GM12878 (cell line): Measurements from ENCODE around the gene AZU1. TPM values are rescaled to one million over a fixed set of nuclear protein-coding genes. Genes with fewer than 3 reads are reported as not detected.

Experiments used
- ATAC-seq: fragments of 200-7000 bp; cut with Tn5 transposase; 3 replicates; pipeline ENCODE4 v1.9.1; 2020; ENCODE audit warnings: mild to moderate bottlenecking, moderate library complexity
- BruUV-seq: library from RNA; stranded (reverse); fragments of 400-500 nt; replicated peaks from 2 replicates; lab custom pipeline; 2021; lab: Mats Ljungman, UMichigan
- CTCF ChIA-PET: fragments of 300-600 bp; sonication (Branson Sonifier 250); formaldehyde crosslinking; extraction: SDS; loops from one replicate; lab custom pipeline; 2021; ENCODE audit warnings: inconsistent platforms; lab: Yijun Ruan, JAX
- POLR2A ChIA-PET: fragments of 350-600 bp; formaldehyde crosslinking; extraction: SDS; loops from one replicate; lab custom pipeline; 2021; ENCODE audit warnings: inconsistent platforms; lab: Charles Lee
- RAD21 ChIA-PET: fragments of 300-600 bp; sonication (Branson Sonifier 250); formaldehyde crosslinking; loops from one replicate; lab custom pipeline; 2023; ENCODE audit warnings: antibody characterized with exemption; ENCODE audit not compliant: unreplicated experiment; lab: Charles Lee
- SMC1A ChIA-PET: fragments of 300-600 bp; sonication (Branson Sonifier 250); formaldehyde crosslinking; loops from one replicate; lab custom pipeline; 2023; ENCODE audit not compliant: unreplicated experiment, uncharacterized antibody; lab: Charles Lee
- DNase-seq: peaks from one replicate; pipeline ENCODE4 v3.0.0-alpha.2; 2011; ENCODE audit warnings: low read depth, low spot score
- FAIRE-seq: peaks from 3 replicates; lab custom pipeline; 2011; peaks lifted over from hg19 to GRCh38; lab: Jason Lieb, UNC
- H2AFZ ChIP-seq: 2 replicates; pipeline ENCODE4 v1.6.0; 2011; ENCODE audit warnings: low read depth, low read length, control low read depth; ENCODE audit not compliant: control insufficient read depth
- H3K27ac ChIP-seq: 2 replicates; pipeline ENCODE4 v1.5.1; 2011; ENCODE audit warnings: control low read depth; ENCODE audit not compliant: control insufficient read depth, insufficient read depth
- H3K27me3 ChIP-seq, 2 experiments: replicated peaks in 1 of 2; 2 replicates each; pipeline versions ENCODE4 v1.6.0 to v1.6.1; 2011; ENCODE audit warnings: low read length in 1 of 2; ENCODE audit not compliant: control insufficient read depth in 2 of 2, insufficient read depth in 2 of 2
- H3K36me3 ChIP-seq, 2 experiments: 2 replicates each; pipeline ENCODE4 v1.5.1; 2011; ENCODE audit warnings: low read length in 1 of 2; ENCODE audit not compliant: control insufficient read depth in 2 of 2, insufficient read depth in 2 of 2
- H3K4me1 ChIP-seq: 2 replicates; pipeline ENCODE4 v1.6.1; 2011; ENCODE audit warnings: mild to moderate bottlenecking, low read length, moderate library complexity, mixed read lengths; ENCODE audit not compliant: control insufficient read depth, insufficient read depth
- H3K4me2 ChIP-seq: 2 replicates; pipeline ENCODE4 v1.6.0; 2011; ENCODE audit warnings: control low read depth; ENCODE audit not compliant: control insufficient read depth, insufficient read depth
- H3K4me3 ChIP-seq: fragments of 200-600 bp; sonication (generic); 2 replicates; pipeline ENCODE4 v1.5.1; 2016
- H3K79me2 ChIP-seq: 2 replicates; pipeline ENCODE4 v1.6.0; 2011; ENCODE audit warnings: low read length; ENCODE audit not compliant: control insufficient read depth, insufficient read depth
- H3K9ac ChIP-seq: 2 replicates; pipeline ENCODE4 v1.8.0; 2011; ENCODE audit warnings: low read length, control low read depth, mixed read lengths; ENCODE audit not compliant: control insufficient read depth, insufficient read depth
- H3K9me3 ChIP-seq: replicated peaks from 3 replicates; pipeline ENCODE4 v1.5.1; 2011; ENCODE audit warnings: mild to moderate bottlenecking, low read length; ENCODE audit not compliant: control insufficient read depth, insufficient read depth
- H4K20me1 ChIP-seq: 2 replicates; pipeline ENCODE4 v1.6.0; 2011; ENCODE audit not compliant: control insufficient read depth, insufficient read depth
- BCL11A ChIP-seq: IDR thresholded peaks from 2 replicates; pipeline ENCODE4 v1.6.1; 2011; ENCODE audit warnings: low read depth, low read length
- GATAD2B ChIP-seq: fragments of 450-650 bp; conservative IDR thresholded peaks from 2 replicates; pipeline ENCODE4 v1.6.1; 2017; ENCODE audit warnings: low read depth, mild to moderate bottlenecking, moderate library complexity
- MTA3 ChIP-seq: IDR thresholded peaks from 2 replicates; pipeline ENCODE4 v1.6.1; 2012; ENCODE audit warnings: low read length, inconsistent platforms, borderline replicate concordance
- RAD51 ChIP-seq: fragments of 450-650 bp; IDR thresholded peaks from 2 replicates; pipeline ENCODE4 v1.6.1; 2016; ENCODE audit warnings: moderate library complexity, mild to moderate bottlenecking, inconsistent platforms
- RBBP5 ChIP-seq: fragments of 200-600 bp; sonication (generic); conservative IDR thresholded peaks from 2 replicates; pipeline ENCODE4 v1.6.1; 2016
- RELA ChIP-seq: fragments of 450-650 bp; IDR thresholded peaks from 2 replicates; pipeline ENCODE4 v1.8.0; 2014; ENCODE audit warnings: borderline replicate concordance; ENCODE audit not compliant: partially characterized antibody
- TCF7 ChIP-seq: IDR thresholded peaks from 2 replicates; pipeline ENCODE4 v1.6.1; 2014; ENCODE audit warnings: antibody characterized with exemption, borderline replicate concordance
- WGBS: methylation state at CpG from one replicate; pipeline ENCODE4 v1.1.6; 2016; ENCODE audit warnings: low lambda C conversion rate; ENCODE audit not compliant: insufficient replicate concordance, insufficient coverage; ENCODE audit errors: missing lambda C conversion rate; 5-methylcytosine and 5-hydroxymethylcytosine counted together
- in situ Hi-C: fragments of 300-500 bp; cut with MboI; formaldehyde crosslinking; loops from 9 replicates; pipeline ENCODE4 v1.14.3; 2018; ENCODE audit warnings: mixed read lengths
- intact Hi-C: fragments of 100-400 bp; cut with micrococcal nuclease; formaldehyde crosslinking; loops from one replicate; pipeline ENCODE4 v1.14.2; 2022; ENCODE audit not compliant: unreplicated experiment
- polyA plus RNA-seq, 11 experiments: library from polyadenylated mRNA; depleted of rRNA in 4 of 11; unstranded in 6 of 11; stranded (reverse) in 5 of 11; fragments of >200 nt; fragmentation: Nextera tagmentation in 4 of 11; fragmentation: Illumina TruSeq in 1 of 11; extraction: Ambion mirVana in 4 of 11; extraction: Trizol in 1 of 11; gene quantifications; 1 replicate in 1 of 11; 2 replicates in 10 of 11; pipeline versions ENCODE4 v1.2.1 to v1.2.3, GENCODE V29; 2011 to 2016; ENCODE audit warnings: inconsistent platforms in 2 of 11, missing spikeins in 2 of 11, low read depth in 1 of 11
- total RNA-seq, 4 experiments: library from RNA; depleted of rRNA in 3 of 4; stranded (reverse); fragments of >200 nt in 3 of 4; fragmentation: Illumina TruSeq in 1 of 4; extraction: Trizol in 1 of 4; gene quantifications; 2 replicates each; pipeline versions ENCODE4 v1.2.1 to v1.2.3, GENCODE V29; 2013 to 2021
- TF ChIP-seq, protein P1 (sequence below): fragments of 450-650 bp; IDR thresholded peaks from 2 replicates; pipeline ENCODE4 v1.6.1; 2017; ENCODE audit warnings: borderline replicate concordance

Gene AZU1
- total and polyA plus RNA-seq, 10 of the 15 experiments (the other 5 are each of a cell fraction or from before 2014, with no cell fraction given): not detected

DNA sequence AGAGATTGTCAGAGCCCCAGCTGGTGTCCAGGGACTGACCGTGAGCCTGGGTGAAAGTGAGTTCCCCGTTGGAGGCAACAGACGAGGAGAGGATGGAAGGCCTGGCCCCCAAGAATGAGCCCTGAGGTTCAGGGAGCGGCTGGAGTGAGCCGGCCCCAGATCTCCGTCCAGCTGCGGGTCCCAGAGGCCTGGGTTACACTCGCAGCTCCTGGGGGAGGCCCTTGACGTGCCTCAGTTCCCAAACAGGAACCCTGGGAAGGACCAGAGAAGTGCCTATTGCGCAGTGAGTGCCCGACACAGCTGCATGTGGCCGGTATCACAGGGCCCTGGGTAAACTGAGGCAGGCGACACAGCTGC lies 23.3 kb downstream of the AZU1 start:
- ATAC-seq (no peak), FAIRE-seq (no peak), DNase-seq (no peak)
- intact Hi-C loops (no loop called here), in situ Hi-C loops (no loop called here)
- H3K4me2 ChIP-seq: no peak overlapping the region
- ChIA-PET RAD21 (no interaction called here), SMC1A (no interaction called here), CTCF (interaction anchor here (0.9 kb wide), 1 partner anchor 12 kb away, joined by 4 read pairs; no protein-coding TSS in a partner anchor), POLR2A (interaction anchor here (1.1 kb wide), 1 partner anchor 43 kb away, joined by 3 read pairs; the partner anchor contains the start of gene RNU6-9)
- H3K36me3 ChIP-seq: no peaks in the 10 kb centered on the region
- no peak overlapping the region for H3K9ac ChIP-seq
- no peak for TF ChIP-seq GATAD2B
- TF ChIP-seq TCF7: no peak
- TF ChIP-seq RAD51: no peak
- TF ChIP-seq, protein P1, sequence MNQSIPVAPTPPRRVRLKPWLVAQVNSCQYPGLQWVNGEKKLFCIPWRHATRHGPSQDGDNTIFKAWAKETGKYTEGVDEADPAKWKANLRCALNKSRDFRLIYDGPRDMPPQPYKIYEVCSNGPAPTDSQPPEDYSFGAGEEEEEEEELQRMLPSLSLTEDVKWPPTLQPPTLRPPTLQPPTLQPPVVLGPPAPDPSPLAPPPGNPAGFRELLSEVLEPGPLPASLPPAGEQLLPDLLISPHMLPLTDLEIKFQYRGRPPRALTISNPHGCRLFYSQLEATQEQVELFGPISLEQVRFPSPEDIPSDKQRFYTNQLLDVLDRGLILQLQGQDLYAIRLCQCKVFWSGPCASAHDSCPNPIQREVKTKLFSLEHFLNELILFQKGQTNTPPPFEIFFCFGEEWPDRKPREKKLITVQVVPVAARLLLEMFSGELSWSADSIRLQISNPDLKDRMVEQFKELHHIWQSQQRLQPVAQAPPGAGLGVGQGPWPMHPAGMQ: no peak
- no peak for TF ChIP-seq RELA
- no peak for TF ChIP-seq BCL11A
- no peak for TF ChIP-seq MTA3
- no peak for TF ChIP-seq RBBP5
- H2AFZ ChIP-seq: no peak overlapping the region
- WGBS: 42% methylated on average over 12 of the region's 13 CpGs
- no TSS peak for BruUV-seq
- no peaks in the 10 kb centered on the region for H3K9me3 ChIP-seq
- H3K79me2 ChIP-seq: no peaks in the 10 kb centered on the region
- no peaks in the 10 kb centered on the region for H3K4me1 ChIP-seq
- H4K20me1 ChIP-seq: no peaks in the 10 kb centered on the region
- no peaks in the 10 kb centered on the region for H3K27me3 ChIP-seq
- H3K4me3 ChIP-seq: no peak overlapping the region
- no peak overlapping the region for H3K27ac ChIP-seq
